NCI-H226 (cell line): ENCODE data around the gene PTK6.

Experiments used
- DNase-seq: peaks from one replicate; pipeline ENCODE4 v3.0.0-alpha.2; 2015

PTK6 gene

DNA sequence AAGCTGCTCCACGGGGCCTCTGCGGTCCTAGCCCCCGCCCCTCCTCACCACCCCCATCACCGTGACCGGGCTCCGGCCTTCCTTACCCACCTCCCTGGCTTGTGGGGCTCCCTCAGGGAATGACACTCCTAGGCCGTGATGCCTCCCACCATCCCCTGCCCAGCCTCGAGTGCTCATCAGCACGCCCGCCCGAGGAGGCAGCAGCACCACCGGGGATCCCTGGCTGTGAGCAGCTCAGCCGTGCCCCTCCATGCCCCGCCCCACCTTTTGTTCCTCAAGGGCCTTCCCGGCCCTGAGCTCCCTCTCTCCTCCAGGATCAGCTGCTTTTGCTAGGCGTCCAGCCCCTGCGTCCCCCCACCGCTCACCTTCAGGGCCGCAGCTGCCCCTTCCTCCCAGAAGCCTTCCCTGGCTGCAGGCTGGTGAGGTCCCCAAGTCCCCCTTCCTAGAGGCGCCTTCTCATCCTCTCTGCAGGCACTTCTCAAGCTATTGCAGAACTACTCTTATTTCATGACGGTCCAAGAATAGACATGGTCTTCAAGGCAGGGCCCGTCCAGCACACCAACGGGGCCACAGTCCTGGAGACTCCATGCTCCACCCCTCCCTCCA, 19.8 kb upstream of the PTK6 start:
- DNase-seq: no peak

DNA sequence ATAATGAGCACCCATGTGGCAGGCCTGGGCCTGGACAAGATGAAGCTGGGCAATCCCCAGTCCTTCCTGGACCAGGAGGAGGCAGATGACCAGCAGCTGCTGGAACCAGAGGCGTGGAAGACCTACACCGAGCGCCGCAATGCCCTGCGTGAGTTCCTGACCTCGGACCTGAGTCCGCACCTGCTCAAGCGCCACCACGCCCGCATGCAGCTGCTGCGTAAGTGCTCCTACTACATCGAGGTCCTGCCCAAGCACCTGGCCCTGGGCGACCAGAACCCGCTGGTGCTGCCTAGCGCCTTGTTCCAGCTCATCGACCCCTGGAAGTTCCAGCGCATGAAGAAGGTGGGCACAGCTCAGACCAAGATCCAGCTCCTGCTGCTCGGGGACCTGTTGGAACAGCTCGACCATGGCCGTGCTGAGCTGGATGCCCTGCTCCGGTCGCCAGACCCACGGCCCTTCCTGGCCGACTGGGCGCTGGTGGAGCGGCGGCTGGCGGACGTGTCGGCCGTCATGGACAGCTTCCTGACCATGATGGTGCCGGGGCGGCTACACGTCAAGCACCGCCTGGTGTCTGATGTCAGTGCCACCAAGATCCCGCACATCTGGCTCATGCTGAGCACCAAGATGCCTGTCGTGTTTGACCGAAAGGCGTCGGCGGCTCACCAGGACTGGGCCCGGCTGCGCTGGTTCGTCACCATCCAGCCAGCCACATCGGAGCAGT, 18.6 kb upstream of the PTK6 start:
- no peak for DNase-seq

DNA sequence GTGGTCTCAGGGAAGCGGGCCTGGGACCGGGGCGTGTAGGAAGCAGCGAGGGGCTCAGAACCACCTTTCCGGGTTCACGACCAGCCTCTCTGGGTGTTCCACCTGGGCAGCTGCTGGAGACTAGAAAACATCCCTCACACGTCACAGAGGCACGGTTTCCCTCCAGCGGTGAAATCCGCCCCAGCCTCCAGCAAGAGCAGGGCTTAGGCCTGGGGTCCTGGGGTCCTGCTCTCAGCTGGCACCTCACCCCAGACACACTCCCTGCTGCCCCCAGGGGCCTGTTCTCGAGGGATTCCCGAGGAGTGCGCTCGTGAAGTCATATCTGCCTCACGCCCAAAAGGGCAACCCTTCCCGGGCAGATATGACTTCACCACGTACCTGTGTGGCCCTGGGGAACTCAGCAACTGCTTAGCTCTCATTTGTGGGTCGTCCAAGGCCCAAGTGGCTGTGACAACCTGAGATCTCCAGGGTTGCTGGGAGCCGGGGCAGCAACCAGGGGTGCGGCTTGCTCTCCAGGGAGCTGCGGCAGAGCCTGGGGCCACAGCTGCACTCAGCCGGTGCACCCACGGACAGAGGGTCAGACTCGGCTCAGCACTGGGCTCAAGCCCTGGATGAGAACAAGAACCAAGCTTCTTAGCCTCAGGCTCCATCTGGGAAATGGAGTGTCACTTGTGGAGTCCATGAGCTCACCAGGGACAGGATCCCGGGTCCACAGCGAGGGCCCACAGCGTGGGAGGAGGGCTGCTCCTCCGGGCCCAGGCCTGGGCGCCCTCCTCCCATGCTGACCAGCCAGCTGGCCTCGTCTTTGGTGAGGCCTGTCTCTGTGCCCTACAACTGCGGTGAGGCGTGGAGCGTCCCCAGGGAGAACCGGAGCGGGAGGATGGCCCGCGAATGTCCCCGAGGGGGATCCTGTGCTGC, 17.4 kb upstream of the PTK6 start:
- no peak for DNase-seq

DNA sequence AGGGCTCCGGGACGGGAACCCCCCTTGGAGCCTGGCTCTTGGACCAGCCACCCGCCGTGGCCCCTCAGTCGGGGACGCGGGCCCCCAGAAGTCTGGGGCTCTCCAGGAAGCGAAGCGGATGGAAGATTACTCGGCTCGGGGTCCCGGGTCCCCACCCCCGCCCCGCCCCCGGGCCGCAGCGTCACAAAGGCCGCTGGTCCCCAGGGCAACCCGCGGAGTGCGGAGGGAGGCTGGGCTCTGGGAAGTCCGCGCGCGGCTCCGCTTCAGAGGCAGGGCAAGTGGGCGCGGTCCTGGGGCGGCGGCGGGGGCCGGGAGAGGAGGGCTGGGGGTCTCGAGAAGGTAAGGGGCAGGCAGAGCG, 16.7 kb upstream of the PTK6 start, which contains the start of gene FNDC11:
TSS of gene FNDC11 (plus strand) at position 227 of the 358 bp plus-strand sequence. CDS start 1,505 bp downstream, outside the sequence.
- DNase-seq: no peak

DNA sequence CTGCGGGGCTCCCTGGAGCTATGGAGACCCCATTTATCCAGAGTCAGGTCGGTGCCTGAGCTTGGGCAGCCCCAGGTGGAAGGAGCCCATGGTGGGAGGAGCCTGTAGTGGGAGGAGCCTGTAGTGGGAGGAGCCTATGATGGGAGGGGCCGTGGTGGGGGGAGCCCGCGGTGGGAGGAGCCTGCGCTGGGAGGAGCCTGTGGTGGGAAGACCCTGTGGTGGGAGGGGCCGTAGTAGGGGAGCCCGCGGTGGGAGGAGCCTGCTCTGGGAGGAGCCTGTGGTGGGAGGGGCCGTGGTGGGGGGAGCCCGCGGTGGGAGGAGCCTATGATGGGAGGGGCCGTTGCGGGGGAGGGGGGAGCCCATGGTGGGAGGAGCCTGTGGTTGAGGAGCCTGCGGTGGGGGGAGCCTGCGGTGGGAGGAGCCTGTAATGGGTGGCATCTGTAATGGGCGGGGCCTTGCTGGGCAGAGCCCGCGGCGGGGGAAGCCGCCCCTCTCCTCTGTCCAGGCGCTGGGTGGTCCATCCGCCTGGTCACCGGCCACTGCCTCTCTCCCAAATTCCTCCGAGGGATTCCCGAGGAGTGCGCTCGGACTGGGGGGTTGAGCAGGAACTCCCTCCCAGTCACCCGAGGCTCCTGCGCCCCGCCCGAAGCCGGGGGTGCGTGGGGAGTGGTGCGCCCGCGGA, 16.2 kb upstream of the PTK6 start:
- DNase-seq: peak; percentile 63

DNA sequence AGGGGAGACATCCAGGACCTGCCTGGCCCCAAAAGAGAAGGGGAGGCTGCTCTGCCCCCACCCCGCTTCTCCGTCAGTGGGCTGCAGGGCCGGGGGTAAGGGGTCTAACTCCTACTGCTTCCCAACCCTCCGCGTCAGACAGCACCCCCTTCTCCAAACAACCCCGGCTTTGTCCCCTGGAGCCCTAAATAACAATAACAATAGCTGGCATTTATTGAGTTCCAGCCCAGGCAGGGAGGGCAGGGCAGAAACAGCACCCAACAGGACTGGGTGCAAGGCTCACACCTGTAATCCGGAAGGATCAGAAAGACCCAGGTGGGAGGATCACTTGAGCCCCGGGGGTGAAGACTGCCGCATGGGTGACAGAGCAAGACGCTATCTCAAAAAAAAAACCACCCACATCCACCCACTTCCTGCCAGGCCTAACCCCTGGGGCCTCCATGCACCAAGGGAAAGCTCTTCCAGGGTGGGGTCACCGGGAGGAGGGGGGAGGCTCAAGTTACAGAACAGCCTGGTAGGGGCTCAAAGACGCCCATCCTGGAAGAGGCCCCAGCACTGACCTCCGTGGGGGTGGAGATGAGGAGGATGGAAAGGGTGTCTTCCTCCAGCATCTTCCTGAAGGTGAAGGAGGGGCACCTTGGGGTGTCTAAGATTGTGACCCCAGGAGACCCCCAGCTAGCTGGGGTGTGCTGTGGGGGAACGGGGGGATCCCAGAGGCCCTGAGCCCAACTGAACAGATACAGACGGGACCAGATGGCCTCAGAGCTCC, 15.5 kb upstream of the PTK6 start:
- no peak for DNase-seq

DNA sequence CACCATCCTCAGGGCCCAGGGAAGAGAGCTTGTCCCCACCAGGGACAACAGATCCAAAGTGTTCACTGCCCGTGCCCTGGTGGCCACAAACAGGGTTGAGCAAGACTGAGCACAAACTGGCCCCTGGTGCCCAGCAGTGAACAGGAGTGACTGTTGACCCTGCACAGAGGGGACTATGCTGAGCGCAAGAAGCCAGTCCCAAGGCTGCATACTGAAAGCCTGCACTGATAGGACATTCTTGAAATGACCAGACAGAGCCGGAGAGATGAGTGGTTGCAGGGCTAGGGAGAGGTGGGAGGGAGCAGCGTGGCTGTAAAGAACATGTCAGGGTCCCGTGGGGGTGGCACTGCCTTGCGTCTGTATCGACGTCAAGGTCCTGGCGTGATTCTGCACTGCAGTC, 13.9 kb upstream of the PTK6 start:
- DNase-seq: no peak

DNA sequence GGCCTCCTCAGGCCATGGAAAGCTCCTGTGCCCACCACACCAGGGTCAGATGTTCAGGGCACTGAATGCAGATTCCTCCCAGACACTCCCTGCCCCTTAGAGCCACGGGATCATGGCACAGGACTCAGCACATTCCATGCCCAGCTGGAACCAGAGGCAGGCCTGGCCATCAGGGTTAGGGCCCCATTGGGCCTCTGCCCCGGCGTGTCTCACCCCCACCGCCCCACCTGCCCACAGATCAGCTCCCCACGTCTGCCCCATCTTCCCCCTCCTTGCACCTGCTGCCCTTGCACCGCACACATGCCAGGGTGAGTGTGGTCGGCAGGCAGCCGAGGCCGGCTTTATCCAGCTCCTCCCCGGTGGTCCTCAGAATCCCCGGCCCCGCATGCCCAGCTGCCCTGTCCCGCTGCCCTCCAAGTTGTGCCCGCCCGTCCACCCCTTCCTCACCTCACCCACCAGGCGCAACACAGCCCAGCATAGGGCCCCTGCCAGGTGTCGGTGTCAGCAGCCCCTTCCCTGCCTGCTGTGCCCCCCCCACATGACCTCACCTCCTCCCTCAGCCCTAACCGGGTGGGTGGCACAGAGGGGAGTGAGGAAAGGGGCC, 12.6 kb upstream of the PTK6 start:
- DNase-seq: no peak

DNA sequence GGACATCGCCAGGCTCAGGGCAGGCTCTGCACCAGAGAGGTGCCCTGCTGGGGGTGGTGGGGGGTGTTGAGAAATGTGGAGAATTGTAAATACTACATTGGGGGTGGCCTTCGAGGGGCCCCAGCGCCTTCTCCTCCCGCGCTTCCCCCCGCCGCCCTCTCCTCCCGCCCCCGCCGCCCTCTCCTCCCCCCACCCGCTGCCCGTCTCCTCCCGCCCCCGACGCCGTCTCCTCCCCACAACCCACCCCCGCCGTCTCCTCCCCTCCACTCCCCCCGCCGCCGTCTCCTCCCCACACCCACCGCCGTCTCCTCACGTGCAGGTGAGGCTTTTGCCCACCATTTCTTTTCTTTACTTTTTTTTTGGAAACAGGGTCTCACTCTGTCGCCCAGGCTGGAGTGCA, 11.8 kb upstream of the PTK6 start:
- no peak for DNase-seq

DNA sequence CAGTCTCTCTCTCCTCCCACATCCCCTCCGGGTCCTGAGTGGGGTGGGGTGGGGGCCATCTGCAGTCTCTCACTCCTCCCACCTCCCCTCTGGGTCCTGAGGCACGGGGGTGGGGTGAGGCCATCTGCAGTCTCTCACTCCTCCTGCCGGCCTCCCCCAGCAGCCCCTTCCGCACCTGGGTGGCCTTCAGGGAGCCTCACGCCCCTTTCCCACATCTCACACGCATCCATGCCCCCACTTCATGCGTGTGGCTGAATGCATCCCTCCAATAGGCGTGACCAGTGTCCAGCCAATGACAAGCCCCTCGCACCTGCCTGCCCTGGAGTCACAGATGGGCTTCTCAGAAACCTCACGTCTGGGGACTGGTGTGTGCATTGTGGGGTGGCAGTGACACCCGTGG, 11.4 kb upstream of the PTK6 start:
- DNase-seq: no peak

DNA sequence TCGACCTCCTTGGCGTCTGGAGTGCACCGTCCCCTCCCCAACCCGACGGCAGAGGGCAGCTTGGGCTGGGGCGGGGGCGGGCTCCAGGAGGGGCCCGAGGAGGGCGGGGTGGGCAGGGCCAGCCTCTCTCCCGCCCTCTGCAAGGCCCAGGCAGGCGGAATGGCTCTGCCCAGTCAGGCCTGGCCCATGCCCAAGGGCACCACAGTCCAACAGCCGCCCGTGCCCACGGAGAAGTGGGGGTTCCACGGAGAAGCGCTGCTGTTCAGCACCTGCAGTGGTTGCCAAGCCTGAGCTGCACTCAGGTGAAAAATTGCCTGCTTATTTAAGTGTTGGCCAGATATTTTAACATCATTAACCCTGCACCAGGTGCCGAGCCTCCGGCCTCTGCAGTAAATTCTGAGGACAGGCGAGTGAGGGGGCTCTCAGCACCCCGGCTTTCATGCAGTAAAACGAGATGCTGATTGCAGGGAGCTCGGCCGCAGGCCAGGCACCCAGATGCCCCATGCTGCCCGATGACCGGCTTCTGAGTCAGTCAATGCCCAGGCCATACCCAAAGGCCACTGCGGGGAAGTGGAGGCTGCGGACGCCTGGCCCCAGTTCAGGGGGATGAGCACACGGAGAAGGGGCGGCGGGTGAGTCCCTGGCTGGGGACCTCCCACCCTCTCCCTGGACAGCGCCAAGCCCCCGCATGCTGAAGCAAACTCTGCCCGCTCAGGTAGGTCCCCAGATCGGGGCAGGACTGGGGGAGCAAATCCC, 10.7 kb upstream of the PTK6 start, which contains the start of gene SRMS:
TSS of gene SRMS (minus strand) at position 25 of the 756 bp plus-strand sequence. CDS start 286 bp downstream, outside the sequence.
- no peak for DNase-seq

DNA sequence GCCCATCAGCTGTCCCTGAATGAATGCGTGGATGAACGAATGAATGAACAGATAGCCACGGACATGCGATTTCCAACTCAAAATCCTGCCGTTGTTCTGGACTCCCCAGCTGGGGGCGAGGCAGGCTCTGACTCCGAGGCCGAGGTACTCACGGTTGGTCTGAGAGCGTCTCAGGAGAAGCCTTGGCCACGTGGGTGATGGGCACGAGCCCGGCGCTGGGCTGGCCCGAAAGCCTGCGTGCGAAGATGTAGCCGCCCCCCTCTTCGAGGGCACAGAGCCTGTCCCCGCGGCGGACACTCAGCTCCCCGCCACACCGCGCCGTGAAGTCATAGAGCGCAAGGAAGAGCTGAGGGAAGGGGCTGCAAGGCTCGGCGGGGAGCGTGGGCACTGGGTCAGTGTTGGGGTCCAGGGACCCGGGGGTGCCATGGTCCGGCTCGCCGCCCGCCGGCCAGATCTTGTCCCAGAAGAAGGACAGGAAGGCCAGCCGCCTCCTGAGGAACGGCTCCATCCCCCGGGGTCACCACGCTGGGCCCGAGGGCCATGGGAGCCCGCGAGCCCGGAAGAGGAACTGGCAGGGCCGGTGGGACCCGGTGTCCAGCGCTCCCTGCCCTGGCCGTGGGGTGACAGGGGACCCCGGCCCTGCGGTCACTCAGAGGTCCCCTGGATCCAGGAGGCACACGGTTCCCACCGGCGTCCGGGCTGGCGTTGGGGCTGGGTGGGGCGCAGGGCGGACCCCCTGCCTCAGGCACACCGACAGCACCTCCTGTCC, 10.0 kb upstream of the PTK6 start:
- no peak for DNase-seq

DNA sequence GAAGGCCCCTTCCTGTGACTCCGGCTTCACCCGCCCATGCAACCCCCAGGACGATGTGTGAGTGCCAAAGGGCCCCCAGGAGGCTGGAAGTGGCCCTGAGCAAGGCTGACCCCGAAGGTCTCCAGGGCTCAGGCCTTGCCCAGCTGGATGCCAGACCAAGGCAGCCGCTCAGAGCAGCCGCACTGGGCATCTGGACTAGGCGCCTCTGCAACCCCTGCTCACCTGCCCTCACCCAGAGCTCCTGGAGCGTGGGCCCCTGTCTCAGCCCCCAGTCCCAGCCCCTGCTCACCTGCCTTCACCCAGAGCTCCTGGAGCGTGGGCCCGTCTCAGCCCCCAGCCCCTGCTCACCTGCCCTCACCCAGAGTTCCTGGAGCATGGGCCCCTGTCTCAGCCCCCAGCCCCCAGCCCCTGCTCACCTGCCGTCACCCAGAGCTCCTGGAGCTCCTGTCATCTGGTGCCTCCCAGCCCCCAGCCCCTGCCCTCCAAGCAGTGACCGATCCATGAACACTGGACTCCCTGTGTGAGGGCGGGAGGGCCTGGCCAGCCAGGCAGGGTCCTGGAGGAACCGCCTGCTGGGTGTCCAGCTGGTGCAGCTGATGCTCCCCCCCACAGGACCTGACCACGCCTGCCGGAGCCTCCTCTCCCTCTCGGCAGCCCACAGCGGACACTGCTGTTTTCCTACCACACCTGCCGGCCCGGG, 9.2 kb upstream of the PTK6 start:
- no peak for DNase-seq

DNA sequence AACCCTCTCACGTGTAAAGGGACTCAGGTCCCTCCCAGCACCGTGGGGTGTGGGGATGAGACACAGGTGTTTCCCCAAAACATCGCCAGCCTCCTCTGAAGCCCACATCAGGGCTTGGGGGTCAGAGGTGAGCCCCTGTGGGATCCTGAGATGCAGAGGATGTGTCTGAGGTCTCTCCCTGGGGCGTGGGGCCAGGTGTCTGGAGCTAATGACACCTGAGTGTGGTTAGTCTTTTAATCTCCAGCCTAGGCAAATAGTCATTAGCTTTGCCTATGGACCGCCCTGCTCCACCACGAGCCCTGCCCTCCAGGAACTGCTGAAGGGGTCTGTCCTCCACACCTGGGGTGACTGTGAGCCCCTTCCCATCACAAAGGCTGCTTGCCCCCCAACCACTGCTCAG, 8.6 kb upstream of the PTK6 start:
- DNase-seq: no peak

DNA sequence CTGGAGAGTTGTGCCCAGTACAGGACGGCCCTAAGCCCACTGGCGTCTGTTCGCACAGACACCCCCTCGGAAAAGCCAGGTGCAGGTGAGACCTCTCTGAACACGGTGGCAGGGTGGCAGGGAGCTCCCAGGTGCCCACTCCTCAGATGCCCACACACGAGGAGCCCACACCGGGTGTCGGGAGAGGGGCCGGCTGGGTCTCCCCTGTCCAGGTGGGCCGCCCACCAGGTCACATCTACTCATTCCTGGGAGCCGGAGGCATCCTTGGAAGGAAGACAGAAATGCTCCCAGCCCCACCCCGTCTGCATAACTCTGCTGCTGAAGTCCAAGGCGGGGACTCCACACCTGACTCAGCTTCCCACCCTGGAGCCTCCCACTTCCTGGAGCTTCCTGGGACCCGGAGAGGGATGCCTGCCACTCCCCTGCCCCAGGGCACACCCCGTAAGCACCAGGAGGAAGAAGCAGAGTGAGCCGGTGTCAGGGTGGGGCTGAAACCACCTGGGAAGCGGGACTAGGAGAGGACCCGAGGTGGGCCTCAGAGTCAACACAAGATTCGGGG, 7.9 kb upstream of the PTK6 start:
- DNase-seq: peak; percentile 91

DNA sequence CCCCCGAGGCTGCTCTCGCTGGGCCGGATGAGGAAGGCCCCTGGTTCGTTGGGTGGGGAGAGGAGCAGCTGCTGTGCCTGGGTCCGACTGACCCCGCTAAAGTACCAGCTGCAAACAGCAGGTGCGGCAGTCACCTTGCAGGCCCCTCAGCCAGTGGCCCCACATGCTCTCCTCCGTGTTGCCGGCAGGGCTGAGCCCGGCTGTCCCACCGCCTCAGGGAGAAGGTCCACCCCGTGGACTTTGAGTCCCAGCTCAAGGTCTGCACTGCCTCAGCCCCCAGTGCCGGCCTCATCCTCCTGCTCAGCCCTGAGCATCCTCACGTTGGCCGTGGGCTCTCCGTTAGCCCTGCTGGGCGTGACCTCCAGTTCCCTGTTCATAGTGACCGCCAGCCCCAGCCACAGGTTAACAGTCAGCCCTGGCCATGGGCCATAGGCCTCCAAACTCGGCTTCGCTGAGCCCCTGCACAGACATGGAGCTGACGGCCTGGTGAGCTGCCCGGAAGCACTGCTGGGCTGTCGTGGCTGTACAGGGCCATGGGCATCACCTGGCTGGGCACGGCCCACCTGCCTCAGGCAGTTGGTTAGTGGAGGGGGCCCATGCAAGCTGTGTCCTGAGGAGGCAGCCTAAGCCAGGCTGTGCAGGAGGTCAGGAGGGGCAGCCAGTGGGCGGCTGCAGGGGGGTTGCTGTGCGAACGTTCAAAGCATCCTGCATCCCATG, 7.2 kb upstream of the PTK6 start:
- DNase-seq: no peak

DNA sequence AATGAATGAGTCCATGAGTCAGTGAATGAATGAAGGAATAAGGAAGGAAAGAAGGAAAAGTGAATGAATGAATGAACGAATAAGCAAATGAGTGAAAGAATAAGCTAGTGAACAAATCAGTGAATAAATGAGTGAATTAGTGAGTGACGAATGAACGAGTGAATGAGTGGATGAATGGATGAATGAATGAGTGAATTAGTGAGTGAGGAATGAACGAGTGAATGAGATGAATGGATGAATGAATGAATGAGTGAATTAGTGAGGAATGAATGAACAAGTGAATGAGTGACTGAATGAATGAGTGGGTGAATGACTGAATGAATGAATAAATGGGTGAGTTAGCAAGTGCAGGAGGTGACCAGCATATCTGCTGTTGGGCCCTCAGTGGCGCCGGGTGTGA, 6.6 kb upstream of the PTK6 start:
- no peak for DNase-seq

DNA sequence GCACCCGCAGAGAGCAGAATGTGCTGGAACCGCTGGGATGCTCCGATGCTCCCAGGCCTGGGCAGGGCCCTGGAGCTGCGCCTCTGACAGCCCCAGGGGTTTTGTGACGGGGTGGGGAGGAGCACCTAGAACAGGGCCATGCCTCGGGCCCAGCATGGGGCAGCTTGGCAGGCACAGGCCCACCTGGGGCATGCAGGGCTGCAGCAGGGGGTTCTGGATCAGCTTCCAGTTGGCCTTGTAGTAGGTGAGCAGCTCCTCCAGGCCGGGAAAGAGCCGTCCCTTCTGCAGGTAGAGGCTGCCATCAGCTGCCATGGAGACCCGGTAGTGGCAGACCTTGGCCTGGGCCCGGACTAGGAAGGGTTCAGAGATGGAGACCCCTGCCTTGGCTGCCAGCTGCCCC, 6.0 kb upstream of the PTK6 start:
- DNase-seq: no peak

DNA sequence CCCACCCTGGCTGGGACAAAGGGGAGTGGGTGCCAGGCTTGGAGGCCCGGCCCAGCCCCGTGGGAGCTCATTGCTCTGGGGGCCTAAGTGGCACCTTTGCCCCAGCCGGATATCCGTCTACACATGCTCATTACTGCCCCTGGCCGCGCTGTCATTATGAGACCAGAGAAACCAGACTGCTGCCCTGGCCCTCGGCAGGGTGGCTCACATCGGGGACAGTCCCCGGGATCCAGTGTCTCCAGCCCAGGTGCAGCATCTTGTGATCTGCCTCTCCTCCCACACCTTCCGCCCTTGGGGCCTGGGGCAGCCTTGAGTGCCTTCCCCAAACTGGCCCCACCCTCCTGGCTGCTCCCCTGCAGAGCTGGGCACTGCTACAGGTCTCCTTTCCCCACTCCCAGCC, 5.5 kb upstream of the PTK6 start:
- no peak for DNase-seq
